ENCODE results near the gene DDX25.

Gene DDX25

DNA sequence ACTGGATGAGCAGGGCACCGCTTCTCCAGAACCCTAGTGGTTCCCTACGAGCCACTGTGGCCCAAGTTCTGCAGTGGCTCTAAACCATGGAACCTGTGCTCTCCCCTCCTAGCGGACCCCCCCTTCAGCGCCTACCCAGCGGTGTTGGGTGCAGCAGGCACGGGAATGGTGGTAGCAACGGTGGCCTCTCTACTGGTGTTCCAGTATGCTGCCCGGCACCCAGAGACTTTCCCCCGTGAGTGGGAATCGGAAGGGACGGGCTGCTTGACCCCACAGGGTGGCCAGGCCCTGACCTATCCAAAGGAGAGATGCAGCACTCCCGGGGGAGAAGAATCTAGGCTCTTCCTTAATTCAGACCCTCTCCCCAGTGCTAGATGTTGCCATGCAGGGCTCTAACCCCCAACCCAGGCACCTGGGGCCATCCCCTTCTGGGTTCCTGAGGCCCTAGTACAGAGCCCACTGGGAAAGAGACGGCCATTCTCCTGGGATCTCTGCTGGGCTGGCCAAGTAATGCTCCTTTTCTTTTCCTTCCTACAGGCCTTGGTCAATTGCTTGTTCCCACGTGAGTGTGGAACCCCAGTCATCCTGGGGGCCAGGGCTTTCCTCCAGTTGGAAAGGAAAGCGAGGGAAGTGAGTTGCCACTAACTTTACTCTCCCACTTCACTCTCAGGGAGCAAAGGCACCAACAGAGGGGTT, 50.8 kb downstream of the DDX25 start:
- no peak overlapping the region for H2BK15ac ChIP-seq (replicated peaks; ENCODE audit: low read depth)
- no peaks in the 10 kb centered on the region for H3K27me3 ChIP-seq (ENCODE audit: insufficient read depth, low read length, poor library complexity)
- H3K4me2 ChIP-seq (ENCODE audit: low read length): no peak overlapping the region
- no peak overlapping the region for H4K8ac ChIP-seq (ENCODE audit: low read depth, low read length)
- H4K5ac ChIP-seq (ENCODE audit: low read length): no peak overlapping the region
- H3K79me2 ChIP-seq (ENCODE audit: control insufficient read depth, insufficient read depth, low read length): no peaks in the 10 kb centered on the region
- no peaks in the 10 kb centered on the region for H3K79me1 ChIP-seq (ENCODE audit: low read length)
- no peak overlapping the region for H3K27ac ChIP-seq (ENCODE audit: low read depth, low read length)
- no peak overlapping the region for H2AK5ac ChIP-seq (ENCODE audit: low read length)
- H3K9ac ChIP-seq (ENCODE audit: low read length): no peak overlapping the region
- H3K56ac ChIP-seq (ENCODE audit: low read length): no peak overlapping the region
- no peak overlapping the region for H3K18ac ChIP-seq (ENCODE audit: low read length)
- H3K36me3 ChIP-seq (ENCODE audit: control insufficient read depth, insufficient read depth, low read length): no peaks in the 10 kb centered on the region
- H3K4ac ChIP-seq (ENCODE audit: low read depth, low read length): no peak overlapping the region
- H3K4me1 ChIP-seq (ENCODE audit: control insufficient read depth, low read depth, low read length): no peaks in the 10 kb centered on the region
- H3K23ac ChIP-seq (ENCODE audit: low read length): no peak overlapping the region
- H3K4me3 ChIP-seq (ENCODE audit: low read length): no peak overlapping the region
- DNase-seq: no peak
- H2BK120ac ChIP-seq (ENCODE audit: low read depth, low read length): no peak overlapping the region
- no CpG with 5 or more reads among the region's 15 CpGs for WGBS (ENCODE audit: extremely low coverage, insufficient coverage, low lambda C conversion rate)
- H2BK5ac ChIP-seq (ENCODE audit: low read length): no peak overlapping the region

DNA sequence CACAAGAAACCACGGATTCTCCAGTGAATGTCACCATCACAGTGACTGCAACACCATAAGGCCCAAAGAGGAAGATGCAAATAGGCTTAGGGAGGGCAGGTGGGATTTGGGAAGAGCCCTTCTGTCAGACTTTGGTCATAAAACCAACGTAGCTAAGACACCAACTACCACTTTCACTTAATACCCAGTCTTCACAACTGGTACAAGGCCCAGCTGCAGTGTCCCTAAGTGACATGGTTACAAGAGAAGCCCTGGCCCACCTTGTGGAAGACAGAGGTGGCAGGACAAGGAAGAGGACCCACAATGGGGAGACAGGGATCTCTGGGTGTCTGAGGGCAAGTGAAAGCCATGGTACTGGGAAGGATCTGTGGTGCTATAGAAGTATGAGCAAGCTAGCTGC, 51.5 kb downstream of the DDX25 start:
- no peak overlapping the region for H4K8ac ChIP-seq (ENCODE audit: low read depth, low read length)
- no peak overlapping the region for H4K5ac ChIP-seq (ENCODE audit: low read length)
- no peak overlapping the region for H3K56ac ChIP-seq (ENCODE audit: low read length)
- H3K4ac ChIP-seq (ENCODE audit: low read depth, low read length): no peak overlapping the region
- no peak overlapping the region for H2BK120ac ChIP-seq (ENCODE audit: low read depth, low read length)
- H3K27me3 ChIP-seq (ENCODE audit: insufficient read depth, low read length, poor library complexity): no peaks in the 10 kb centered on the region
- no peak overlapping the region for H3K4me2 ChIP-seq (ENCODE audit: low read length)
- H3K4me3 ChIP-seq (ENCODE audit: low read length): no peak overlapping the region
- H2BK5ac ChIP-seq (ENCODE audit: low read length): no peak overlapping the region
- no peaks in the 10 kb centered on the region for H3K4me1 ChIP-seq (ENCODE audit: control insufficient read depth, low read depth, low read length)
- no peak overlapping the region for H3K23ac ChIP-seq (ENCODE audit: low read length)
- H3K27ac ChIP-seq (ENCODE audit: low read depth, low read length): no peak overlapping the region
- H3K36me3 ChIP-seq (ENCODE audit: control insufficient read depth, insufficient read depth, low read length): no peaks in the 10 kb centered on the region
- H3K79me2 ChIP-seq (ENCODE audit: control insufficient read depth, insufficient read depth, low read length): no peaks in the 10 kb centered on the region
- WGBS (ENCODE audit: extremely low coverage, insufficient coverage, low lambda C conversion rate): no CpG with 5 or more reads among the region's 2 CpGs
- H2BK15ac ChIP-seq (replicated peaks; ENCODE audit: low read depth): no peak overlapping the region
- H3K18ac ChIP-seq (ENCODE audit: low read length): no peak overlapping the region
- DNase-seq: no peak
- H3K9ac ChIP-seq (ENCODE audit: low read length): no peak overlapping the region
- H2AK5ac ChIP-seq (ENCODE audit: low read length): no peak overlapping the region
- no peaks in the 10 kb centered on the region for H3K79me1 ChIP-seq (ENCODE audit: low read length)

DNA sequence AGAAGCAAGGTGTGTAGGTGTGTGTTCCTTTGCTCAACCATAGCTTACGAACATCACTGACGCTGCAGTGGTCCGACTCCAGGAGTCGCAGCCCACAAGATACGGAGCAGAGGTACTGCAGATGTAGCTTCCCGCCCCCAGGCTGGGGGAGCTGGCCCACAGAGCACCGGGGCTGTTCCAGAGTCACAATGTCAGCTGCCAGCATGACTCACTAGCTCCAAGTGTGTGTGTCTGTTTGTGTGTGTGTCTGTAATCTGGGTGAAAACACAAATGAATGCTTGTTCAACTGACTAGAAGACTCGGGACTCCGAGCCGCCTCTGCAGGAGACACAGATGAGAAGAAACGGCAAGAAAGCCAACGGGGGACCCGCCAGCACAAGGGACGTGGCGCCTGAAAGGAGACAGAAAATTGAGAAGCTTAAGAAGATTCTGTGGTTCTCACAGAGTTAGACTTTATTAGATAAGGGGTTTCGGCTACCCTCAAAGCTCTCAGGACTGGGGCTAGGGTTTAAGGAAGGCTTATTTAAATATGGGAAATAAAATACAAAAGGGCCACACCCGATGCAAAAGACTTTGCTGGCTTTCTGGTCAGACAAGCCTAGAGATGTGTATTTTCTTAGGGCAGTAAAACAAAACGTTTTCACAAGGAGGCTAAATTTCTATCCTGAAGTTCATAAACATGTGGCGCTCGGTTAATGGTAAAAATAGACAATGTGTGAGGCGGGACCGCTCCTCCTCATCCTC, 52.3 kb downstream of the DDX25 start:
- H3K56ac ChIP-seq (ENCODE audit: low read length): no peak overlapping the region
- no peak for DNase-seq
- no peak overlapping the region for H3K9ac ChIP-seq (ENCODE audit: low read length)
- no peaks in the 10 kb centered on the region for H3K36me3 ChIP-seq (ENCODE audit: control insufficient read depth, insufficient read depth, low read length)
- H3K4ac ChIP-seq (ENCODE audit: low read depth, low read length): no peak overlapping the region
- H3K79me1 ChIP-seq (ENCODE audit: low read length): no peaks in the 10 kb centered on the region
- no peak overlapping the region for H3K4me3 ChIP-seq (ENCODE audit: low read length)
- WGBS (ENCODE audit: extremely low coverage, insufficient coverage, low lambda C conversion rate): no CpG with 5 or more reads among the region's 22 CpGs
- no peak overlapping the region for H2AK5ac ChIP-seq (ENCODE audit: low read length)
- no peak overlapping the region for H4K5ac ChIP-seq (ENCODE audit: low read length)
- no peaks in the 10 kb centered on the region for H3K79me2 ChIP-seq (ENCODE audit: control insufficient read depth, insufficient read depth, low read length)
- H3K18ac ChIP-seq (ENCODE audit: low read length): no peak overlapping the region
- H2BK5ac ChIP-seq (ENCODE audit: low read length): no peak overlapping the region
- no peak overlapping the region for H2BK120ac ChIP-seq (ENCODE audit: low read depth, low read length)
- H3K27me3 ChIP-seq (ENCODE audit: insufficient read depth, low read length, poor library complexity): no peaks in the 10 kb centered on the region
- no peaks in the 10 kb centered on the region for H3K4me1 ChIP-seq (ENCODE audit: control insufficient read depth, low read depth, low read length)
- H3K23ac ChIP-seq (ENCODE audit: low read length): no peak overlapping the region
- H3K4me2 ChIP-seq (ENCODE audit: low read length): no peak overlapping the region
- no peak overlapping the region for H3K27ac ChIP-seq (ENCODE audit: low read depth, low read length)
- no peak overlapping the region for H2BK15ac ChIP-seq (replicated peaks; ENCODE audit: low read depth)
- H4K8ac ChIP-seq (ENCODE audit: low read depth, low read length): no peak overlapping the region

DNA sequence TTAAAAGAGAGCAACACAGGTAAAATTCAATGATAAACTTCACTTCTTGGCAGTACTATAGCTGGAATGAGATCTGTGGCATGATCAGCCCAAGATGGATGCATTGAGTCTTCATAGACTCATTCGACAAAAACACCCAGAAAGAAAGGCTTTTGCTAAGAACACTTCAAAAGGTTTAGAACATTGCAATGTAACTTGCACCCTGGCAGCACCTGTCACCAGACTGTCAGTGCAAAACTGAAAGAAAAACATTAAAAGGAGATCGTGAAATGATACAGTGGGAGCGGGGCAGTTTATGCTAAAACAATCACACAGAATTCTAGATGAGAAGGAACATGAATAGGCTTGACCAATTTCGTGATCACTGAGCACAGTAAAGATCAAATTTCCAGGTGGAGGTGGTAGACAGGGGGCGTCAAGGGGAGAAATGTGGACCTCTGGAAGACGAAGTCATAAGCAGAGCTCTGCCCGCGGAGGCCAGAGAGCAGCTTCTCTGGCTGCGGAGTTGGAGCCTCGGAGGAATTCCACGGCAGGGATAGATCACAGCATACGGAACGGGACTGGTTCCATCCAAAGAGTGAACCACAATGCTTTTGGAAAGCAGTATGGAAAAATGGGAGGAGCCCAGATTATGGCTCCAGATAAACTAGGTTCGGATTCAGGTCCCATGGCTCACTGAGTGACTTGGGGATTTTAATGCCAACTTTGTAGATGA, 53.5 kb downstream of the DDX25 start:
- Histone ChIP-seq H3K4me2 (ENCODE audit: low read length) (no peak overlapping the region), H3K4ac (ENCODE audit: low read depth, low read length) (no peak overlapping the region), H2AK5ac (ENCODE audit: low read length) (no peak overlapping the region), H3K27me3 (ENCODE audit: insufficient read depth, low read length, poor library complexity) (no peaks in the 10 kb centered on the region), H2BK120ac (ENCODE audit: low read depth, low read length) (no peak overlapping the region), H3K18ac (ENCODE audit: low read length) (no peak overlapping the region), H3K27ac (ENCODE audit: low read depth, low read length) (no peak overlapping the region), H2BK15ac (replicated peaks; ENCODE audit: low read depth) (no peak overlapping the region), H4K5ac (ENCODE audit: low read length) (no peak overlapping the region), H3K79me2 (ENCODE audit: control insufficient read depth, insufficient read depth, low read length) (no peaks in the 10 kb centered on the region), H3K4me3 (ENCODE audit: low read length) (no peak overlapping the region), H3K79me1 (ENCODE audit: low read length) (no peaks in the 10 kb centered on the region), H3K4me1 (ENCODE audit: control insufficient read depth, low read depth, low read length) (no peaks in the 10 kb centered on the region), H3K56ac (ENCODE audit: low read length) (no peak overlapping the region), H2BK5ac (ENCODE audit: low read length) (no peak overlapping the region), H3K36me3 (ENCODE audit: control insufficient read depth, insufficient read depth, low read length) (no peaks in the 10 kb centered on the region), H4K8ac (ENCODE audit: low read depth, low read length) (no peak overlapping the region), H3K23ac (ENCODE audit: low read length) (no peak overlapping the region), H3K9ac (ENCODE audit: low read length) (no peak overlapping the region)
- DNase-seq: no peak
- no CpG with 5 or more reads among the region's 14 CpGs for WGBS (ENCODE audit: extremely low coverage, insufficient coverage, low lambda C conversion rate)

DNA sequence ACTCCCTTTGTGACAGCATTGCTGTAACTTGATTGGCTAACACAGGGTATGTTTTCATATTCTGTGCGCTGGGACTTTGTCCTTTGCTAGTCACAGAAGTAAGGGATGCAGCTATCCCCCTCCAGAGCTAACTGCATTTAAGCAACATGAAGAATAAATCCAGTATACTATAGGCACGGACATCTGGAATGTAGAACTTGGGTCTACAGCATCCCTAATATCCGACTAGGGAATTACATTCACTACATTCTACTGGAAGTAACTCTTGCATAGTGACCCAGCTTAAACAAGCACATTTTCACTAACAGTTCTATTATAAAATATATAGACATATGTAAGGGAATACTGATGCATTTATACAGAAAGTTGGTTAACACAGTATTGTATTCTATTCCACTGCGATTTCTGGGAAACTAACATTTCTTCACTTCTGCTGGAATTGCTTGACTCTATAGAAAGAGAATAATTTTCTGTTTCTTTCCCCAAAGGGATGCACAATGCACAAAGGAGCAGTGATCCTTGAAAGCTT, 54.6 kb downstream of the DDX25 start:
- Histone ChIP-seq H3K4me2 (ENCODE audit: low read length) (no peak overlapping the region), H2BK120ac (ENCODE audit: low read depth, low read length) (no peak overlapping the region), H2BK5ac (ENCODE audit: low read length) (no peak overlapping the region), H2BK15ac (replicated peaks; ENCODE audit: low read depth) (no peak overlapping the region), H4K8ac (ENCODE audit: low read depth, low read length) (no peak overlapping the region), H3K79me1 (ENCODE audit: low read length) (no peaks in the 10 kb centered on the region), H3K56ac (ENCODE audit: low read length) (no peak overlapping the region), H3K36me3 (ENCODE audit: control insufficient read depth, insufficient read depth, low read length) (no peaks in the 10 kb centered on the region), H3K23ac (ENCODE audit: low read length) (no peak overlapping the region), H3K4me1 (ENCODE audit: control insufficient read depth, low read depth, low read length) (no peaks in the 10 kb centered on the region), H3K79me2 (ENCODE audit: control insufficient read depth, insufficient read depth, low read length) (no peaks in the 10 kb centered on the region), H3K27me3 (ENCODE audit: insufficient read depth, low read length, poor library complexity) (no peaks in the 10 kb centered on the region), H2AK5ac (ENCODE audit: low read length) (no peak overlapping the region), H3K4ac (ENCODE audit: low read depth, low read length) (no peak overlapping the region), H3K4me3 (ENCODE audit: low read length) (no peak overlapping the region), H3K18ac (ENCODE audit: low read length) (no peak overlapping the region), H3K9ac (ENCODE audit: low read length) (no peak overlapping the region), H3K27ac (ENCODE audit: low read depth, low read length) (no peak overlapping the region), H4K5ac (ENCODE audit: low read length) (no peak overlapping the region)
- no CpG with 5 or more reads among the region's 4 CpGs for WGBS (ENCODE audit: extremely low coverage, insufficient coverage, low lambda C conversion rate)
- DNase-seq: no peak

Data from mesendoderm (in vitro differentiated cells).